Bronchial epithelial cell (primary cell): ENCODE results near the gene MELK. TPM values are rescaled to one million over a fixed set of nuclear protein-coding genes. Genes with fewer than 3 reads are reported as not detected.

Source experiments
- DNase-seq: peaks from one replicate; pipeline ENCODE4 v3.0.0-alpha.2; 2010; ENCODE audit warnings: low read depth
- FAIRE-seq: peaks from 2 replicates; lab custom pipeline; 2011; peaks lifted over from hg19 to GRCh38; lab: Jason Lieb, UNC
- H3K27me3 ChIP-seq: 2 replicates; pipeline ENCODE4 v1.5.1; 2011; ENCODE audit warnings: low read length; ENCODE audit not compliant: control insufficient read depth, insufficient read depth
- H3K36me3 ChIP-seq: 2 replicates; pipeline ENCODE4 v1.5.1; 2011; ENCODE audit warnings: low read length; ENCODE audit not compliant: control insufficient read depth, insufficient read depth
- H3K4me3 ChIP-seq: 2 replicates; pipeline ENCODE4 v1.5.1; 2011; ENCODE audit warnings: mild to moderate bottlenecking, low read depth, low read length, control low read depth
- total RNA-seq: library from RNA; depleted of rRNA; stranded (reverse); fragments of >200 nt; gene quantifications from 2 replicates; pipeline ENCODE4 v1.2.1, GENCODE V29; 2014
- TF ChIP-seq, protein P1 (sequence below): IDR thresholded peaks from 2 replicates; pipeline ENCODE4 v1.5.1; 2011; ENCODE audit warnings: mild to moderate bottlenecking, moderate library complexity, low read length, control low read depth, inconsistent platforms; ENCODE audit not compliant: insufficient read depth, severe bottlenecking

Gene MELK
- total RNA-seq, 1 donor from 2014 or later: 8.2 TPM

DNA sequence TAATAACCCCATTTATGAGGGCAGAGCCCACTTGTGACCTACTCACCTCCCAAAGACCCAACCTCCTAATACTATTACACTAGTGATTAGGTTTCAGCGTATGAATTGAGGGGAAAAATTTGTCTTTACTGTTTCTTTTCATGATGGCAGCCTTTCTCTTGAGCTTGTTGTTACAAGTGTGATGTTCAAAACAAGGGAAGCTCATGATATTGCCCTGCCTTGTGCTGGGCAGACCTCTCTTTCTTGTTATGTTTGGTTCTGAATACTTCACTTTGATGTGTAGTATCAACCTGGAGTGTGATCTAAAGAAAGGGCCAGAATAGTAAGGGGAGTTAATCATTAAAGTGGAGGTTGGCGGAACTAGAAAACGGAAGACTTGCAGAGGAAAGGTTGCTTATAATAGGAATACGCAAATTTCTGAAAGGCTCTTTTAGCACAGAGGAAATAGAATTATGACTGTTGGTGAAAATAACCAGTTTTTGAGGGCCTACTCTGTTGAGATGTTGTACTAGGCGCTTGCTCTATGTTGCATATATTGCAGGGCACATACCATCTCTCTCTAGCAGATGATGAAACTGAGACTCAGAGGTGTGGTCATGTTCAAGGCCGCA, 68.2 kb downstream of the MELK start:
- H3K36me3 ChIP-seq: no peaks in the 10 kb centered on the region
- H3K27me3 ChIP-seq: no peaks in the 10 kb centered on the region
- TF ChIP-seq, protein P1, sequence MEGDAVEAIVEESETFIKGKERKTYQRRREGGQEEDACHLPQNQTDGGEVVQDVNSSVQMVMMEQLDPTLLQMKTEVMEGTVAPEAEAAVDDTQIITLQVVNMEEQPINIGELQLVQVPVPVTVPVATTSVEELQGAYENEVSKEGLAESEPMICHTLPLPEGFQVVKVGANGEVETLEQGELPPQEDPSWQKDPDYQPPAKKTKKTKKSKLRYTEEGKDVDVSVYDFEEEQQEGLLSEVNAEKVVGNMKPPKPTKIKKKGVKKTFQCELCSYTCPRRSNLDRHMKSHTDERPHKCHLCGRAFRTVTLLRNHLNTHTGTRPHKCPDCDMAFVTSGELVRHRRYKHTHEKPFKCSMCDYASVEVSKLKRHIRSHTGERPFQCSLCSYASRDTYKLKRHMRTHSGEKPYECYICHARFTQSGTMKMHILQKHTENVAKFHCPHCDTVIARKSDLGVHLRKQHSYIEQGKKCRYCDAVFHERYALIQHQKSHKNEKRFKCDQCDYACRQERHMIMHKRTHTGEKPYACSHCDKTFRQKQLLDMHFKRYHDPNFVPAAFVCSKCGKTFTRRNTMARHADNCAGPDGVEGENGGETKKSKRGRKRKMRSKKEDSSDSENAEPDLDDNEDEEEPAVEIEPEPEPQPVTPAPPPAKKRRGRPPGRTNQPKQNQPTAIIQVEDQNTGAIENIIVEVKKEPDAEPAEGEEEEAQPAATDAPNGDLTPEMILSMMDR: no peak
- no peak overlapping the region for H3K4me3 ChIP-seq
- FAIRE-seq (no peak), DNase-seq (no peak)

DNA sequence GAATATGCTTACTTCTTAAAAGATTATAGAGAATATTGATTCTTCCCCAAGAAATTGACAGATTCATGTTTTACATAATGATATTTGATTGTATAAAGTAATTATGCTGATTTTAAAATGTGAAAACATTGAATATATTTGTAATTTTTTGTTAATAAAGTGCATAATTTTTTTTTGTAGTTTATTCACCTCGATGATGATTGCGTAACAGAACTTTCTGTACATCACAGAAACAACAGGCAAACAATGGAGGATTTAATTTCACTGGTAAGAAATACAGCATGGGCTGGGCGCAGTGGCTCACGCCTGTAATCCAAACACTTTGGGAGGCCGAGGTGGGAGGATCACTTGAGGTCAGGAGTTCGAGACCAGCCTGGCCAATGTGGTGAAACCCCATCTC, 70.1 kb downstream of the MELK start:
- Histone ChIP-seq H3K36me3 (no peaks in the 10 kb centered on the region), H3K4me3 (no peak overlapping the region), H3K27me3 (no peaks in the 10 kb centered on the region)
- FAIRE-seq: no peak
- DNase-seq: no peak
- TF ChIP-seq, protein P1: no peak

DNA sequence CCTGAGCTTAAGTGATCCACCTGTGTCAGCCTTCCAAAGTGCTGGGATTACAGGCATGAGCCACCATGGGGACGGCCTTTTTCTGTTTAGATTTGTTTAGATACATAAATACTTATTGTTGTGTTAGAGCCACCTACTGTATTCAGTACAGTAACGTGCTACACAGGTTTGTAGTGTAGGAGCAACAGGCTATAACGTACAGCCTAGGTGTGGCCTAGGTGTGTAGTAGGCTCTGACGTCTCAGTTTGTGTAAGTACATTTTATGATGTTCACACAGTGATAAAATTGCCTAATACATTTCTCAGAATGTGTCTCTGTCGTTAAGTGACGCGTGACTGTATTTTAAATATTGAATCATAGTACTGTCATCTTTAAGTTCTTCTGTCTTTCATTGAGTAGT, 84.1 kb downstream of the MELK start:
- TF ChIP-seq, protein P1: no peak
- FAIRE-seq (no peak), DNase-seq (no peak)
- Histone ChIP-seq H3K27me3 (no peaks in the 10 kb centered on the region), H3K36me3 (no peaks in the 10 kb centered on the region), H3K4me3 (no peak overlapping the region)

DNA sequence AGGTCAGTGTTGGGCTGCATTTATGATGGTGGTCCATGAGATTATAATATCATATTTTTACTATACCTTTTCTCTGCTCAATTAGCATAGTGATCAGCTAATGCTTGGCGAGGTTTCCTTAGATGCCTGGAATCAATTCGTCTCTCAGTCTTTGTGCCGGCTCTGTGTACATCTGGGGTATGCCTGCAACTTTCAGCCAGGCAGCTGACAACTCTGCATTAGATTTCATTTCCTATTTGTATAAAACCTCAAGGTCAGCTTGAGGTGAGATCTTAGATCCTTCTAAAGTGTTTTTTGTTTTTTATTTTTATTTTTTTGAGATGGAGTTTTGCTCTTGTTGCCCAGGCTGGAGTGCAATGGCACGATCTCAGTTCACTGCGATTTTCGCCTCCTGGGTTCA, 86.8 kb downstream of the MELK start:
- TF ChIP-seq, protein P1: no peak
- H3K36me3 ChIP-seq: no peaks in the 10 kb centered on the region
- FAIRE-seq (no peak), DNase-seq (no peak)
- no peaks in the 10 kb centered on the region for H3K27me3 ChIP-seq
- no peak overlapping the region for H3K4me3 ChIP-seq

DNA sequence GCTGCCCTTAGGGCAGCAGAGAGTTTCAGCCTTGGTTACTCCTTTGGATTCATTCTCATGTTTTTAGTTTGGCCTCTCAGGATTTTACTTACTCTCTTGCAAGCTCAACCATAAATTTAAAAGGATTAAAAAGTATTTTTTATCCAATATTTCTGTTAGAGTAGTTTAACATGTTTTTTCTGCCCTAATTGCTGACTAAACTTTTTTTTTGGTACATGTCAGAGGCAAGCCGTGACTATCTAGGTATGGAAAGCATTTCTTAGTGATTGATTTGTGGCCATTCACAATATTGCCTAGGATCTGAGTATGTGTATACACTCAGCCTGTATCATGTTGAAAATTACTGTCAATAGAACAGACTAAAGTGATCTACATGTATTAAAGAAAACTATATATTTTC, 92.1 kb downstream of the MELK start:
- Histone ChIP-seq H3K4me3 (no peak overlapping the region), H3K27me3 (no peaks in the 10 kb centered on the region), H3K36me3 (no peaks in the 10 kb centered on the region)
- TF ChIP-seq, protein P1: no peak
- FAIRE-seq (no peak), DNase-seq (peak; percentile 22)

DNA sequence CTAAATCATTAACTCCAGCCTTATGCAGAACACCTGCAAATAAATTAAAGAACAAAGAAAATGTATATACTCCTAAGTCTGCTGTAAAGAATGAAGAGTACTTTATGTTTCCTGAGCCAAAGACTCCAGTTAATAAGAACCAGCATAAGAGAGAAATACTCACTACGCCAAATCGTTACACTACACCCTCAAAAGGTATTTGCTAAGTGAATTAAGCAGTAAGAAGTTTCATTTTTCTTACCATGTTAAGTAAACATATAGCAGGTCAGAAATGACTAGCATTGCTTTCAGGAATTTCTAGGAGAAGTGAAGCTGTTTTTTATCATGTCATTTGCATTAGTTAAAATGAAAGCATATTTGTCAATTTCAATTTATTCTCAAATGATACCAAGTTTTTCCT, 92.7 kb downstream of the MELK start:
- TF ChIP-seq, protein P1: no peak
- no peak for DNase-seq
- no peaks in the 10 kb centered on the region for H3K36me3 ChIP-seq
- H3K4me3 ChIP-seq: no peak overlapping the region
- H3K27me3 ChIP-seq: no peaks in the 10 kb centered on the region
- FAIRE-seq: no peak
